ENCODE measurements around the gene NLRC5. TPM values are rescaled to one million over a fixed set of nuclear protein-coding genes. Genes with fewer than 3 reads are reported as not detected.

The NLRC5 gene
- total RNA-seq, 1 experiment from 2014 or later: 2.4 TPM

GRCh38 chr16:57001026-57001679 lies 11.8 kb downstream of the NLRC5 start:
- H3K27me3 ChIP-seq (ENCODE audit: insufficient read depth, low read length): peaks cover 2% of the 10 kb centered on the region; the same call in 1 of the 2 replicates
- no peak overlapping the region for H3K4ac ChIP-seq (ENCODE audit: low read depth, low read length)
- no peak overlapping the region; a peak in 1 of 7 replicates for H3K27ac Mint-ChIP-seq
- H3K79me2 ChIP-seq (ENCODE audit: insufficient read depth, low read length): no peaks in the 10 kb centered on the region
- no peaks in the 10 kb centered on the region for H4K20me1 ChIP-seq (ENCODE audit: control insufficient read depth, insufficient read depth, insufficient read length)
- no peak overlapping the region for H4K91ac ChIP-seq (ENCODE audit: insufficient read length, low read depth, low read length)
- no peak overlapping the region for H2BK120ac ChIP-seq (ENCODE audit: low read depth, low read length, poor library complexity, severe bottlenecking)
- H2BK20ac ChIP-seq (ENCODE audit: low read depth, low read length, poor library complexity, severe bottlenecking): no peak overlapping the region
- no peak overlapping the region for H2AFZ ChIP-seq (ENCODE audit: low read length)
- H3K14ac ChIP-seq (ENCODE audit: insufficient read depth, low read length): no peak overlapping the region
- H3K23ac ChIP-seq (ENCODE audit: insufficient read length, low read depth, low read length): no peak overlapping the region
- H3K27ac ChIP-seq (ENCODE audit: insufficient read length, low read depth, low read length): no peak overlapping the region
- H3K27me3 Mint-ChIP-seq (ENCODE audit: low read depth): no peaks in the 10 kb centered on the region; the same call in none of the 2 replicates
- H3K36me3 Mint-ChIP-seq (ENCODE audit: insufficient read depth in 1 of 3, low read depth in 3 of 3): no peaks in the 10 kb centered on the region
- H3K9ac ChIP-seq (ENCODE audit: extremely low read depth, insufficient read length, low read length): no peak overlapping the region
- H3K56ac ChIP-seq (ENCODE audit: insufficient read length, low read depth, low read length): no peak overlapping the region
- H3K9me3 Mint-ChIP-seq: peaks cover 0 to 5% of the 10 kb centered on the region in 2 experiments; a peak in 1 of 5 replicates
- no CpG with 5 or more reads among the region's 8 CpGs for WGBS (ENCODE audit: extremely low coverage, insufficient read length, low lambda C conversion rate)
- H3K79me1 ChIP-seq (ENCODE audit: insufficient read depth, low read depth, low read length, poor library complexity, severe bottlenecking): no peaks in the 10 kb centered on the region
- no peaks in the 10 kb centered on the region for H3K9me3 ChIP-seq (ENCODE audit: control insufficient read depth, low read depth, low read length)
- no peak overlapping the region for H3K4me3 Mint-ChIP-seq
- DNase-seq: no peak
- no peak overlapping the region for H4K8ac ChIP-seq (replicated peaks; ENCODE audit: insufficient read length, low read depth, low read length)
- no peak overlapping the region for H2AK5ac ChIP-seq (ENCODE audit: insufficient read length, low read length)
- no peaks in the 10 kb centered on the region for H3K23me2 ChIP-seq (ENCODE audit: insufficient read length, low read depth, low read length, poor library complexity, severe bottlenecking)
- peaks cover 3% of the 10 kb centered on the region; the same call in 1 of the 2 replicates for H3K4me1 ChIP-seq (ENCODE audit: insufficient read depth, low read length)
- H2BK5ac ChIP-seq (ENCODE audit: insufficient read length, low read length): no peak overlapping the region
- H3T11ph ChIP-seq (ENCODE audit: low read length): no peak overlapping the region
- H2BK12ac ChIP-seq (ENCODE audit: insufficient read length, low read depth, low read length): no peak overlapping the region
- no peak overlapping the region for H3K4me2 ChIP-seq (ENCODE audit: insufficient read depth, insufficient read length, low read length)
- no peak overlapping the region for H4K5ac ChIP-seq (ENCODE audit: insufficient read length, low read depth, low read length)
- no peak overlapping the region for H2BK15ac ChIP-seq (ENCODE audit: low read depth, low read length)
- no peak for TF ChIP-seq CTCF (conservative IDR thresholded peaks at IDR 0.05)
- no peak overlapping the region for H3K18ac ChIP-seq (ENCODE audit: insufficient read length, low read depth, low read length)
- H3K4me1 Mint-ChIP-seq: peaks cover 12 to 14% of the 10 kb centered on the region in 2 experiments

Data from H9 (cell line).